H1 (cell line): ENCODE results near the gene PCBP4. TPM values are rescaled to one million over a fixed set of nuclear protein-coding genes. Genes with fewer than 3 reads are reported as not detected.

Experiments
- ATF3 ChIP-seq: IDR thresholded peaks from 2 replicates; pipeline ENCODE4 v1.6.1; 2011; ENCODE audit warnings: low read depth, mild to moderate bottlenecking, low read length; ENCODE audit not compliant: insufficient read depth
- BCL11A ChIP-seq, 2 experiments: IDR thresholded peaks; one replicate each; pipeline ENCODE4 v1.6.1; 2011; ENCODE audit warnings: low read depth in 2 of 2, low read length in 2 of 2, mild to moderate bottlenecking in 2 of 2
- CHD7 ChIP-seq: fragments of 300-600 bp; sonication (generic); IDR thresholded peaks from 2 replicates; pipeline ENCODE4 v1.7.1; 2012; ENCODE audit warnings: low read length, moderate library complexity, mild to moderate bottlenecking, inconsistent platforms; ENCODE audit not compliant: insufficient replicate concordance
- HDAC2 ChIP-seq, 2 experiments: fragments of 300-600 bp in 1 of 2; sonication (generic) in 1 of 2; IDR thresholded peaks; 2 replicates each; pipeline ENCODE4 v1.6.1; 2011 to 2012; ENCODE audit warnings: low read depth in 2 of 2, low read length in 2 of 2, mild to moderate bottlenecking in 2 of 2, moderate library complexity in 2 of 2, borderline replicate concordance in 1 of 2, inconsistent platforms in 1 of 2
- KDM5A ChIP-seq: fragments of 200-600 bp; IDR thresholded peaks from 2 replicates; pipeline ENCODE4 v1.7.1; 2012; ENCODE audit warnings: mild to moderate bottlenecking, low read length, inconsistent platforms, mixed read lengths
- RFX5 ChIP-seq: IDR thresholded peaks from 2 replicates; pipeline ENCODE4 v1.6.1; 2011; ENCODE audit warnings: low read depth, low read length, improper control_type of control experiment, borderline replicate concordance
- polyA plus RNA-seq, 7 experiments: library from polyadenylated mRNA; depleted of rRNA in 3 of 7; stranded (reverse) in 5 of 7; unstranded in 2 of 7; fragments of >200 nt in 5 of 7; fragments of 200-250 nt in 2 of 7; gene quantifications; 1 replicate in 5 of 7; 2 replicates in 1 of 7; 4 replicates in 1 of 7; pipeline versions ENCODE4 v1.2.1 to v1.2.3, GENCODE V29; 2011 to 2013; ENCODE audit warnings: missing spikeins in 2 of 7, mixed read lengths in 2 of 7
- total RNA-seq: library from RNA; stranded (reverse); fragmentation: NEBNext Ultra II Directional; extraction: Animal tissue kit (Norgen Biotek cat#: 25700); gene quantifications from 2 replicates; pipeline ENCODE4 v1.2.1, GENCODE V29; 2021
- TF ChIP-seq, protein P1 (sequence below): IDR thresholded peaks from 2 replicates; pipeline ENCODE4 v1.6.1; 2012; ENCODE audit warnings: low read length, inconsistent platforms
- TF ChIP-seq, protein P2 (sequence below): IDR thresholded peaks from 2 replicates; pipeline ENCODE4 v1.6.1; 2012; ENCODE audit warnings: inconsistent platforms

Gene PCBP4
- total and polyA plus RNA-seq, 2 of the 8 experiments (the other 6 are each of a cell fraction or from before 2014, with no cell fraction given) = 16.4 to 34.1 TPM

GRCh38 chr3:51937014-51937413 is 30.2 kb downstream of the PCBP4 start (continued):
- TF ChIP-seq CHD7 (no peak), BCL11A (IDR thresholded peaks at IDR 0.05; ENCODE audit: low read depth in 2 of 2, low read length in 2 of 2) (no peak), HDAC2 (IDR thresholded peaks at IDR 0.05; ENCODE audit: borderline replicate concordance in 1 of 2, low read depth in 2 of 2, low read length in 2 of 2) (no peak), ATF3 (no peak), KDM5A (no peak), RFX5 (no peak)
- TF ChIP-seq, protein P1, sequence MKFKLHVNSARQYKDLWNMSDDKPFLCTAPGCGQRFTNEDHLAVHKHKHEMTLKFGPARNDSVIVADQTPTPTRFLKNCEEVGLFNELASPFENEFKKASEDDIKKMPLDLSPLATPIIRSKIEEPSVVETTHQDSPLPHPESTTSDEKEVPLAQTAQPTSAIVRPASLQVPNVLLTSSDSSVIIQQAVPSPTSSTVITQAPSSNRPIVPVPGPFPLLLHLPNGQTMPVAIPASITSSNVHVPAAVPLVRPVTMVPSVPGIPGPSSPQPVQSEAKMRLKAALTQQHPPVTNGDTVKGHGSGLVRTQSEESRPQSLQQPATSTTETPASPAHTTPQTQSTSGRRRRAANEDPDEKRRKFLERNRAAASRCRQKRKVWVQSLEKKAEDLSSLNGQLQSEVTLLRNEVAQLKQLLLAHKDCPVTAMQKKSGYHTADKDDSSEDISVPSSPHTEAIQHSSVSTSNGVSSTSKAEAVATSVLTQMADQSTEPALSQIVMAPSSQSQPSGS = no peak
- TF ChIP-seq, protein P2, sequence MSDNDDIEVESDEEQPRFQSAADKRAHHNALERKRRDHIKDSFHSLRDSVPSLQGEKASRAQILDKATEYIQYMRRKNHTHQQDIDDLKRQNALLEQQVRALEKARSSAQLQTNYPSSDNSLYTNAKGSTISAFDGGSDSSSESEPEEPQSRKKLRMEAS = no peak
